ENCODE results near the gene SLC6A18. TPM values are rescaled to one million over a fixed set of nuclear protein-coding genes. Genes with fewer than 3 reads are reported as not detected.

SLC6A18 gene
- total RNA-seq, 4 donors from 2014 or later: not detected

GRCh38 chr5:1186351-1187233 is 38.6 kb upstream of the SLC6A18 start:
- TF ChIP-seq CTCF (IDR thresholded peaks at IDR 0.05): no peak
- no peak for TF ChIP-seq EP300 (IDR thresholded peaks at IDR 0.05)
- no peak for TF ChIP-seq POLR2A (IDR thresholded peaks at IDR 0.05)
- H3K4me3 ChIP-seq: no peak overlapping the region
- H3K4me1 ChIP-seq: peaks cover 0 to 15% (median 5%) of the 10 kb centered on the region in 4 donors
- no peaks in the 10 kb centered on the region for H3K9me3 ChIP-seq
- H3K27me3 ChIP-seq: peaks cover 0 to 28% of the 10 kb centered on the region in 2 donors
- WGBS, 2 donors: 70 to 79% methylated on average over 16 to 18 of the region's 18 CpGs
- H3K27ac ChIP-seq: no peak overlapping the region
- H3K36me3 ChIP-seq: no peaks in the 10 kb centered on the region
- no peak for DNase-seq (ENCODE audit: low spot score in 2 of 2)

- Histone ChIP-seq H3K4me3 (no peak overlapping the region), H3K27me3 (peaks cover 0 to 28% of the 10 kb centered on the region in 2 donors), H3K27ac (no peak overlapping the region), H3K9me3 (no peaks in the 10 kb centered on the region), H3K36me3 (no peaks in the 10 kb centered on the region), H3K4me1 (peaks cover 0 to 12% (median 5%) of the 10 kb centered on the region in 4 donors)
- WGBS, 2 donors: 71 to 81% methylated on average over 7 to 13 of the region's 18 CpGs
- no peak for DNase-seq (ENCODE audit: low spot score in 2 of 2)
- no peak for TF ChIP-seq CTCF (IDR thresholded peaks at IDR 0.05)
These were observed 37.8 kb upstream of the SLC6A18 start for GRCh38 chr5:1187234-1187949.

- H3K4me1 ChIP-seq: peaks cover 0 to 7% (median 3%) of the 10 kb centered on the region in 4 donors
- no peaks in the 10 kb centered on the region for H3K36me3 ChIP-seq
- no peak overlapping the region for H3K27ac ChIP-seq
- TF ChIP-seq POLR2A (IDR thresholded peaks at IDR 0.05) (no peak), EP300 (IDR thresholded peaks at IDR 0.05) (no peak), CTCF (IDR thresholded peaks at IDR 0.05) (no peak)
- no peak for DNase-seq (ENCODE audit: low spot score in 2 of 2)
- no peak overlapping the region for H3K4me3 ChIP-seq
- 85 to 91% methylated on average over 7 to 8 of the region's 8 CpGs for WGBS, 2 donors
- no peaks in the 10 kb centered on the region for H3K9me3 ChIP-seq
- H3K27me3 ChIP-seq: peaks cover 0 to 28% of the 10 kb centered on the region in 2 donors
These were observed 37.2 kb upstream of the SLC6A18 start for GRCh38 chr5:1187950-1188334.

GRCh38 chr5:1188464-1188863 is 36.7 kb upstream of the SLC6A18 start:
- WGBS, 2 donors: 55 to 66% methylated on average over 6 of the region's 6 CpGs
- TF ChIP-seq EP300 (IDR thresholded peaks at IDR 0.05): no peak
- no peak for TF ChIP-seq POLR2A (IDR thresholded peaks at IDR 0.05)
- no peak for TF ChIP-seq CTCF (IDR thresholded peaks at IDR 0.05)
- H3K4me3 ChIP-seq: no peak overlapping the region
- H3K36me3 ChIP-seq: no peaks in the 10 kb centered on the region
- DNase-seq (ENCODE audit: low spot score in 2 of 2): no peak
- H3K9me3 ChIP-seq: no peaks in the 10 kb centered on the region
- H3K27me3 ChIP-seq: peaks cover 0 to 28% of the 10 kb centered on the region in 2 donors
- H3K4me1 ChIP-seq: peaks cover 0 to 3% (median 1%) of the 10 kb centered on the region in 4 donors
- no peak overlapping the region for H3K27ac ChIP-seq

GRCh38 chr5:1189269-1189668 is 35.9 kb upstream of the SLC6A18 start:
- peaks cover 0 to 28% of the 10 kb centered on the region in 2 donors for H3K27me3 ChIP-seq
- H3K36me3 ChIP-seq: no peaks in the 10 kb centered on the region
- H3K27ac ChIP-seq: no peak overlapping the region
- TF ChIP-seq EP300 (IDR thresholded peaks at IDR 0.05) (no peak), POLR2A (IDR thresholded peaks at IDR 0.05) (no peak), CTCF (IDR thresholded peaks at IDR 0.05) (no peak)
- peaks cover 0 to 2% (median 0%) of the 10 kb centered on the region in 4 donors for H3K9me3 ChIP-seq
- H3K4me3 ChIP-seq: no peak overlapping the region
- no peaks in the 10 kb centered on the region for H3K4me1 ChIP-seq
- WGBS, 2 donors: 85 to 89% methylated on average over 10 of the region's 10 CpGs
- no peak for DNase-seq (ENCODE audit: low spot score in 2 of 2)

All from tibial nerve (tissue), 4 donors.